Measurements from ENCODE around the gene TMED10.

GRCh38 chr14:75174066-75174465 is 2.3 kb downstream of the TMED10 start:
- TF ChIP-seq, protein P1, sequence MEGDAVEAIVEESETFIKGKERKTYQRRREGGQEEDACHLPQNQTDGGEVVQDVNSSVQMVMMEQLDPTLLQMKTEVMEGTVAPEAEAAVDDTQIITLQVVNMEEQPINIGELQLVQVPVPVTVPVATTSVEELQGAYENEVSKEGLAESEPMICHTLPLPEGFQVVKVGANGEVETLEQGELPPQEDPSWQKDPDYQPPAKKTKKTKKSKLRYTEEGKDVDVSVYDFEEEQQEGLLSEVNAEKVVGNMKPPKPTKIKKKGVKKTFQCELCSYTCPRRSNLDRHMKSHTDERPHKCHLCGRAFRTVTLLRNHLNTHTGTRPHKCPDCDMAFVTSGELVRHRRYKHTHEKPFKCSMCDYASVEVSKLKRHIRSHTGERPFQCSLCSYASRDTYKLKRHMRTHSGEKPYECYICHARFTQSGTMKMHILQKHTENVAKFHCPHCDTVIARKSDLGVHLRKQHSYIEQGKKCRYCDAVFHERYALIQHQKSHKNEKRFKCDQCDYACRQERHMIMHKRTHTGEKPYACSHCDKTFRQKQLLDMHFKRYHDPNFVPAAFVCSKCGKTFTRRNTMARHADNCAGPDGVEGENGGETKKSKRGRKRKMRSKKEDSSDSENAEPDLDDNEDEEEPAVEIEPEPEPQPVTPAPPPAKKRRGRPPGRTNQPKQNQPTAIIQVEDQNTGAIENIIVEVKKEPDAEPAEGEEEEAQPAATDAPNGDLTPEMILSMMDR (IDR thresholded peaks at IDR 0.05 in 8 of 11, conservative IDR thresholded peaks at IDR 0.05 in 3 of 11), result no peak
- TF ChIP-seq POLR2A (IDR thresholded peaks at IDR 0.05), result no peak

Data from spleen (tissue), 7 donors.